HG03432 (cell line): ENCODE data around the gene FOXO1.

Experiments
- ATAC-seq: cut with Tn5 transposase; IDR thresholded peaks from one replicate; pipeline ENCODE4 v1.9.1; 2021; ENCODE audit warnings: mild to moderate bottlenecking, moderate library complexity; ENCODE audit not compliant: unreplicated experiment

The FOXO1 gene

DNA sequence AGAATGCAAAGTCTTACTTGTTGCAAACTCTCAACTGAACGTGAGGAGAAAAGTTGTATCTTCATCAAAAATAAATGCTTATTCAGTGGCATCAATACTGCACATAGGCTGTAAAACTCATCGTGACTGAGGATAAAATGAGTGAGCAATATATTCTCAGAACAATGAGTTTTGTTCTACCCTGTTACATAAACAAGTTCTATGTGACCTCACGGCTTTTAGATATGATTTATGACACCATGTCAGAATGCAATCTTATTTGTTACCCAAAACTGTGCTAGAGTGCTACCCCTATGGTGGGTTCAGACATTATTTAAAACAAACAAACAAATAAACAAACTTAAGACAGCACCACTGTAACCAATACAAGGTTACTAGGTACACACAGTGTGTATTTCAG is 55.4 kb downstream of the FOXO1 start:
- no peak for ATAC-seq

DNA sequence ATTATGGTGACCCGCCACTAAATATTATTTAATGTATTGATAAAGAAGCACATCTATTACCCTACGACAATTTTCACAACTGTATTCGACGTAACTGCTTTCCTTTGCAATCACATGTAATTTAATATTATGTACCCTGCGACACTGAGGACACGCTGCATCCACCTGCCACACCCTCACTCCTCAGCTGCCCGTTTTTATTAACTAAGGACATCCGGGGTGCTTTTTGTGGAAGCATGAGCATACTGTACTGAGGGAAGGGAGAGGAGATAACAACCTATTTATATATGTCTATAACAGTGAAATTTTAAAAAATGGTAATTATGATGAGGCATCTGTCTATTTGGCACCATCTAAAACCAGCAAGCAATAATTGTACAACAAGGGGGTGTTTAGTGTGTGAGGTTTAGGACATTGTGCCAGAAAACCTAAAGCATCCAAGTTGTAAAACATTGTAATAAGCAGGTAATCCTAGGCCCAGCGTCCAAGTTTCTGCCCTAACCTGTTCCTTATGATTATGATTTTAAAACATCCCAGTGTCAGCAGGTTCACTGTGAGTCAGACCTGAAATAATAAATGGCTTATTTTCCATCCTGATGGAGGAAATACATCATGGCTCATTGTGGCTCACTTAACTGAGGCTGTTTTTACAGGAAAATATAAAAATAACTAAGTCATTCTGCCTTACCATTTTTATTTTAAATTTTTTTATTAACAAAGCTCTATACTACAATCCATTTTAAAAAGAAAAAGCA is 56.3 kb downstream of the FOXO1 start:
- no peak for ATAC-seq

DNA sequence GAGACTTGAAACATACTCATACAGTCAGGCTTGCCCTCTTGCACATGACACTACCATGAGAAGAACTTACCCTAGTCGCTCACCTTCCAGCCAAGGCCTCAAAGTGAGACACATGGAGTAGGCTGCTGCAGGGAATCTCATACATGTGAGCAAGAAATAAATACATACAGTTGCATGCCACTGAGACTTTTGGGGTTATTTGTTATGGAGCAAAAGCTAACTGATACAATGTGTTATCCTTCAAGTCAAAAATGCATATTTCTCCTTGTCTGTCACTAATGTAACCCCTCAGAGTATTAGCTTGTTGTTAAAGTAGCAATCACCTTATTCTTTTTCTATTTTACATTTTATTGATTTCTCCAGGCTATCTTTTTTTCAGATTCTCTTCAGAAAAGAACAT is 58.1 kb downstream of the FOXO1 start:
- ATAC-seq = no peak

DNA sequence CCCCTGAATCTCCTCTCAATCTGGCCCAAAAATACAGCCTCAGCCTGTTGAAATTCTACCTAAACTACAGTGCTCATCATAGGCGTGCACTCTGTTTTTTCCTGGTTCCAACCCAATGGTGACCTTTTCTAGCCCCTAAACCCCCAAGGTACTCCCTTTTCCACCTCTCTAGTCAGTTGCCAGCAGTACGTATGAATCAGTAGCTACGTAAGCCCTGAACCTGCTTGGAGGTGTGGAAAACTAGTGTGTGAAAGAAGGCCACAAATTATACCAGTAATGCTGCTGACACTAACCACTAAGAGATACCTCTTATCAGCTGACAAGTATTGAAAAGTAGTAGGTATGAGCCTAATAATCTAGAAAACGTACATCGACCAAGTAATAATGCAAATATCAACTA is 60.9 kb downstream of the FOXO1 start:
- no peak for ATAC-seq

DNA sequence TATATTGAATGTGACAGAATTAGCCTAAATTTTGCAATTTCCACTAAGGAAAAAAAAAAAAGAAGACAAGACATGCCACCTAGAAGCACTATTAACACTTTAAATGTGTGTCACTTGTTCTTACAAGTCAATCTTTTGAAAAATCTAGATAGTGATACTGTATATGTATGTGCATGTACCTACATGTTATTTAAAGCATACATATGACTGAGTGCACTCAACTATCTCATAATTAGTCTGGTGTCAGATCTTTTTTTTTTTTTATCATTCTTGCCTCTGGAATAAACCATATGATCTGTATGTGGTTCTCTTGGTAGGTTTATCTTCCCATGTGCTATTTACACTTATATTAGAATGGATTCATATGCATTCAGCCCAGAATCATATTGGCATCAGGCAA is 62.3 kb downstream of the FOXO1 start:
- no peak for ATAC-seq

GRCh38 chr13:40600149-40600751 is 66.2 kb downstream of the FOXO1 start:
- ATAC-seq = no peak

GRCh38 chr13:40599747-40600146 is 66.7 kb downstream of the FOXO1 start:
- no peak for ATAC-seq

DNA sequence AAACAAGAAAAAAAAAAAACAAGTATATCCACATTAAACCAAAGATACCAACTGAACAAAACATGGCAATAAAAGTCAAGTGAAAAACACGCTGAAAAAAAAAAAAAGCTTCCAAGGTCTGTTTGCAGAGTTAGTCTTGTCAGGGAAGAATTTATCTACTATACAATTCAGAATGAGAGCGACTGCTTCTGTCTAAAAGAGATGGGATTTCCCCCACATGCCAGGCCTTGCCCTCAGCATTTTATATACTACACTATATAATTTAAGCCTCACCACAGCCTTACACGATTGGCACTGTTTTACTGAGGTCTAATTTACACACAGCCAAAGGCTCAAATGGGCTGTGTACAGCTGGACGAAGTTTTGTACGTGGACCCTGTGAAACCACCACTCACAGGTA is 67.3 kb downstream of the FOXO1 start:
- ATAC-seq = no peak

DNA sequence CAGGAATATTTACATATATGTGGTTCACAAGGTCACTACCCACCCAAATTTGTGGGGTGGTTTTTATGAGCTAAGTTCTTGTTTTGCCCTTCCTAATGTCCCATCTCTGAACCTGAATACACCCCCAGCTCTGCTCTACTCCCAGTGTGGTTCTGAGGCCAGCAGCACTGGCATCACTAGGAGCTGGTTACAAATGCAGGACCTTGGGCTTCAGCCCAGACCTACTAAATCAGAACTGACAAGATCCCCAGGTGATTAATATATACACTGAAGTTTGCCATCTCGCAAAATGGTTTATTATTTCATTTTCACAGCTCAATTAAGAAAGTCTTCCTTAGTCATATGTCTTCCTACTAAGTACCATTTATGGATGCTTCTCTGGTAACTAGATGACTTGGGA is 67.9 kb downstream of the FOXO1 start:
- no peak for ATAC-seq

- ATAC-seq = no peak
These were observed 68.6 kb downstream of the FOXO1 start for GRCh38 chr13:40597735-40598365.

DNA sequence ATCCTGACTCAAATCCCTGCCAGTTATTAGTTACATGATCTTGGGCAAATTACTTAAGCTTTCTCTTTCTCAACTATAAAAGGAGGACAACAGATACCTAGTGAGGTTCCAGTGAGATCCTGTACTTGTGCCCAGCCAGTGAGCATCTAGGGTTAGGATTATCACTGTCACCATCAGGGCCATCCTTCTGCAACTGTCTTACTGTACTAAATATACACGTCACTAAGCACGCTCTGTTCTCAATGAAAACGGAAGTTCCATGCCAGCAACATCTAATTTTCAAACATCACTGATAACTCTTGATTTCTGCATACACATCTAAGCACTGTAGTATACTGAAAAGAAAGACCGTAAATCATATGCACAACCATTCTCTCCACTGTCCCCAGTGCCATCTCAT is 70.0 kb downstream of the FOXO1 start:
- ATAC-seq = peak; percentile 39

DNA sequence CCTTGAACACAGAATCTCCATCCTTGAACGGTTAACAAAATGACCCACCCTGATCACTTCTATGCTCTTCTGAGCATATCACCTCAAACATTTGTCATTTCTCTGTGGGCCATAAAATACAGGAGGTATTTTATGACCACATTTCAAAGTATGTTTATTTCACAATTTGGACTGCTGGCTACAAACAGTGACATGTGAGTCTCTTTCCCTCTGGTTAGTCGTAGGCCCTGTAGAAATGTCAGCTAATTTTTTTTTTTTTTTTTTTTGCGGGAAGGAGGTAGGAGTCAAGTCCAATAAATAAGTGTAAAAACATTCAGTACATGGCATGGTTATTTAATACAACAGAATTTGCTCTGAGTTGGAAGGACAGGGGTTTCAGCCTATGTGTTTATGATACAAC is 70.7 kb downstream of the FOXO1 start:
- ATAC-seq = no peak

DNA sequence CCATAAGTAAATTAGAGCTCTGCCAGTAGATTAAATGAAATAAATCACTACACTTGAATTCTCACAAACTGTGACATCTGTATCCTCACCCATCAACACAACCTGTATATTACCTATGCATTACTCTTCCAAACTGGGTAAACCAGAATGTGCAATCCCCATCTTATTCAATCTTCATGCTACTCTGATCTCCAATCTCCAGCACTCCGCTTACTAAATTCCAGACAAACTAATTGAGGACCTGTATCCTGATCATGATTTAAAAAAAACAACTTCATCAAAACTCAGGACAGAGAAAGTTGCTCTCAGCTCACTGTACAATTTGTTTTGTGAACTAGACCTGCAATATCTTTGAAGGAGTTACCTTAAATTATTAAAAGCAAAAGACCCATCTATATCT is 74.4 kb downstream of the FOXO1 start:
- no peak for ATAC-seq

- no peak for ATAC-seq
These were observed 75.3 kb downstream of the FOXO1 start for GRCh38 chr13:40591091-40591490.

GRCh38 chr13:40590112-40590862 is 76.2 kb downstream of the FOXO1 start:
- ATAC-seq = no peak

DNA sequence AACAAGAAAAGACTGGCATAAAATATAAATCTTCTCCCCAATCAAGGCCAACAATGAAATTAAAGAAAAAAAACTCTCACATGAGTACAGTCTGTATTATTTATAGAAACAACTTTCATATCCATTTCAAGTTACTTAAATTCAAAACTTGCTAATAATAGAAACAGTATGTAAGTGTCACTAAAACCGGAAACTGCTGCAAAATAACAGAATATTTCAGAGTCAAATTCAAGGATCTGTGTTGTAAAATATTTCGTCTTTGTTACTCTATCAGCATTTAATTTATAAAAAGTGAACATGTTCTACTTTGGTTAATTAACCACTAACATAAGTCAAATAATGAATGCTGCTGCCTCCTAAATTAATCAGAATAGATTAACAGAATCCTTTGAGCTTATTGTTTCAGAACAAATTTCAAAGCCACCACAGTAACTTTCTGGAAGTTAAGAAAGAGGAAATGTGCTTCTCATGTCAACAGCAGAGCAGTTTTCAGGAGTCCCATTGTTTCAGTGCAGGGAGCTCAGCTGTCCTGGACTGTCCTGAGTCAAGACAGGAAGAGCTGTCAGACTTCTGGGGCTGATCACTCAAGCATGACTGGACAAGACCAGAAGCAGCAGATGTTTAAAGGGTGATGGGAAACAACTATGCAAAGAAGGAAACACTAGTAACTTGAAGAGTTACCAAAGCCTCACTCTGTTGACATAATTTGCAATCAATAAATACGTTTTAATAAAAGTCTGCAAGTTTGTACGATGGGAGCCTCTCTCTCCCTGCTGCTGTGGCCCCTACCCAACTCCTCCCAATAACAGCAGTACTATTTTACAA is 76.9 kb downstream of the FOXO1 start:
- peak; percentile 89 for ATAC-seq

GRCh38 chr13:40588101-40588500 is 78.3 kb downstream of the FOXO1 start:
- ATAC-seq = no peak

GRCh38 chr13:40586886-40587565 is 79.4 kb downstream of the FOXO1 start:
- no peak for ATAC-seq

DNA sequence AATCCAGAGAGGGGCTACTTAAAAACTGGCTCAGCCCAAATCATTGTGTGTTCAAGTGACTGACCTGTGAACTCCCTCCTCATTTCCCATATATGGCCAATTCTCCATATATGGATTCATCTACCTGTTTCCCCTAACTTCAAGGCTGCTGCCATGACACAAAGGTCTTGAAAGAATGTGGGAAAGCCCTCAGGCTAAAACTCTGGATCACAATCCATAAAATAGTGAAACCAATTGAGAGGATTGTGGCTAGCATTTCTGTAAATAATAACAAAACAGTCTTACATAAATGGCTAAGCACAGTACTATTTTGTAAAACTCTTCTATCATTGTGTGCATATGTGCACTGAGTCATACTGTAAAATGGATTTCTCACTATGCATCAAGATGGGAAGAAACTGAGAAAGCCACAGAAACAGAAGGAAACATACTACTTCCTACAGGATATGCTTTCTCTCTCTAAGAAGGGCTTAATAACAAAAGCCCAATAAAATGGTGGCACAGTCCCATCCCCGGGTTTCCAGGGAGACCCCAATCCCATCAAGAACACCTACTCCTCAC is 80.5 kb downstream of the FOXO1 start:
- no peak for ATAC-seq

GRCh38 chr13:40583738-40584137 is 82.7 kb downstream of the FOXO1 start:
- ATAC-seq = no peak
